CD4-positive, alpha-beta T cell (primary cell): Measurements from ENCODE around the gene ELL2. TPM values are rescaled to one million over a fixed set of nuclear protein-coding genes. Genes with fewer than 3 reads are reported as not detected.
"Not testable (repeated sequence)": the region's sequence is repeated elsewhere in the genome, so short reads cannot be mapped to it uniquely, and the experiment has no call there.

Experiments used
- ATAC-seq: fragments of 200-7000 bp; cut with Tn5 transposase; one replicate; pipeline ENCODE4 v1.10.0; 2022; ENCODE audit warnings: mild to moderate bottlenecking; ENCODE audit not compliant: poor library complexity
- CTCF ChIA-PET: fragments of 350-600 bp; sonication (Branson Sonifier 250); formaldehyde crosslinking; loops from one replicate; lab custom pipeline; 2021; ENCODE audit warnings: antibody characterized with exemption, inconsistent platforms; lab: Charles Lee
- POLR2A ChIA-PET: fragments of 350-600 bp; sonication (Branson Sonifier 250); formaldehyde crosslinking; loops from one replicate; lab custom pipeline; 2021; ENCODE audit warnings: antibody characterized with exemption, inconsistent platforms; lab: Charles Lee
- DNase-seq, 14 experiments: peaks; one replicate each; pipeline ENCODE4 v3.0.0-alpha.2; 2013 to 2020; ENCODE audit warnings: mixed read lengths in 2 of 14
- H3K27ac ChIP-seq, 2 donors: one replicate each; pipeline versions ENCODE4 v1.5.1 to v1.7.0; 2013; ENCODE audit warnings: low read length in 2 of 2, low read depth in 1 of 2, mild to moderate bottlenecking in 1 of 2
- H3K27me3 ChIP-seq, 2 experiments: 1 replicate in 1 of 2; 2 replicates in 1 of 2; pipeline versions ENCODE4 v1.6.1 to v1.7.0; 2013; ENCODE audit warnings: low read length in 2 of 2, control low read depth in 1 of 2, mild to moderate bottlenecking in 1 of 2, moderate library complexity in 1 of 2; ENCODE audit not compliant: insufficient read depth in 2 of 2, control insufficient read depth in 1 of 2
- H3K36me3 ChIP-seq: one replicate; pipeline ENCODE4 v1.6.1; 2013; ENCODE audit warnings: low read length, control low read depth; ENCODE audit not compliant: insufficient read depth
- H3K4me1 ChIP-seq: one replicate; pipeline ENCODE4 v1.6.1; 2013; ENCODE audit warnings: low read length, control low read depth; ENCODE audit not compliant: insufficient read depth
- H3K4me3 ChIP-seq: one replicate; pipeline ENCODE4 v1.5.1; 2013; ENCODE audit warnings: mild to moderate bottlenecking, low read length, moderate library complexity
- H3K9me3 ChIP-seq, 2 experiments: 1 replicate in 1 of 2; 2 replicates in 1 of 2; pipeline versions ENCODE4 v1.6.1 to v1.7.0; 2013; ENCODE audit warnings: low read length in 2 of 2, mild to moderate bottlenecking in 2 of 2, control low read depth in 1 of 2, moderate library complexity in 1 of 2; ENCODE audit not compliant: control insufficient read depth in 1 of 2, insufficient read depth in 1 of 2
- H3K27ac Mint-ChIP-seq: one replicate; pipeline ENCODE4 v1.8.0; 2020; ENCODE audit warnings: mixed read lengths
- H3K27me3 Mint-ChIP-seq: one replicate; pipeline ENCODE4 v1.8.0; 2021; ENCODE audit warnings: mixed read lengths
- H3K36me3 Mint-ChIP-seq: one replicate; pipeline ENCODE4 v1.8.0; 2021; ENCODE audit warnings: low read depth, mixed read lengths
- H3K4me1 Mint-ChIP-seq: one replicate; pipeline ENCODE4 v1.8.0; 2021; ENCODE audit warnings: low read depth, mixed read lengths
- H3K4me3 Mint-ChIP-seq: one replicate; pipeline ENCODE4 v1.8.0; 2020; ENCODE audit warnings: mild to moderate bottlenecking, mixed read lengths
- H3K9me3 Mint-ChIP-seq: one replicate; pipeline ENCODE4 v1.8.0; 2020; ENCODE audit warnings: mixed read lengths
- intact Hi-C, 2 experiments: fragments of 100-400 bp; cut with DNase I in 1 of 2; cut with micrococcal nuclease in 1 of 2; formaldehyde crosslinking; loops; one replicate each; pipeline versions ENCODE4 v1.15.1 to v1.9.0; 2023 to 2025; cut with DNase I, micrococcal nuclease
- total RNA-seq, 174 experiments: library from RNA in 2 of 174; stranded (reverse) in 2 of 174; gene quantifications; one replicate each; pipeline ENCODE4 v1.2.3 and lab custom pipeline; 2021 to 2026
- TF ChIP-seq, protein P1 (sequence below): fragments of 200-600 bp; IDR thresholded peaks from one replicate; pipeline ENCODE4 v1.8.0; 2022; ENCODE audit warnings: antibody characterized with exemption, mild to moderate bottlenecking

ELL2 gene
- total RNA-seq, 2 experiments from 2014 or later, result 93.5 to 98.1 TPM

- Mint-ChIP-seq H3K9me3 (no peaks in the 10 kb centered on the region), H3K27me3 (no peaks in the 10 kb centered on the region), H3K4me3 (no peak overlapping the region), H3K4me1 (peaks cover 11% of the 10 kb centered on the region), H3K27ac (no peak overlapping the region), H3K36me3 (no peaks in the 10 kb centered on the region)
- TF ChIP-seq, protein P1, sequence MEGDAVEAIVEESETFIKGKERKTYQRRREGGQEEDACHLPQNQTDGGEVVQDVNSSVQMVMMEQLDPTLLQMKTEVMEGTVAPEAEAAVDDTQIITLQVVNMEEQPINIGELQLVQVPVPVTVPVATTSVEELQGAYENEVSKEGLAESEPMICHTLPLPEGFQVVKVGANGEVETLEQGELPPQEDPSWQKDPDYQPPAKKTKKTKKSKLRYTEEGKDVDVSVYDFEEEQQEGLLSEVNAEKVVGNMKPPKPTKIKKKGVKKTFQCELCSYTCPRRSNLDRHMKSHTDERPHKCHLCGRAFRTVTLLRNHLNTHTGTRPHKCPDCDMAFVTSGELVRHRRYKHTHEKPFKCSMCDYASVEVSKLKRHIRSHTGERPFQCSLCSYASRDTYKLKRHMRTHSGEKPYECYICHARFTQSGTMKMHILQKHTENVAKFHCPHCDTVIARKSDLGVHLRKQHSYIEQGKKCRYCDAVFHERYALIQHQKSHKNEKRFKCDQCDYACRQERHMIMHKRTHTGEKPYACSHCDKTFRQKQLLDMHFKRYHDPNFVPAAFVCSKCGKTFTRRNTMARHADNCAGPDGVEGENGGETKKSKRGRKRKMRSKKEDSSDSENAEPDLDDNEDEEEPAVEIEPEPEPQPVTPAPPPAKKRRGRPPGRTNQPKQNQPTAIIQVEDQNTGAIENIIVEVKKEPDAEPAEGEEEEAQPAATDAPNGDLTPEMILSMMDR, result no peak
- Histone ChIP-seq H3K4me3 (no peak overlapping the region), H3K36me3 (no peaks in the 10 kb centered on the region), H3K4me1 (no peaks in the 10 kb centered on the region), H3K27ac (no peak overlapping the region), H3K9me3 (no peaks in the 10 kb centered on the region), H3K27me3 (no peaks in the 10 kb centered on the region)
- POLR2A ChIA-PET, result no interaction called here
- CTCF ChIA-PET, result no interaction called here
- ATAC-seq (no peak), DNase-seq (no peak)
- intact Hi-C loops, result no loop called here
Observed at GRCh38 chr5:95930141-95930930, 31.3 kb downstream of the ELL2 start.

DNA sequence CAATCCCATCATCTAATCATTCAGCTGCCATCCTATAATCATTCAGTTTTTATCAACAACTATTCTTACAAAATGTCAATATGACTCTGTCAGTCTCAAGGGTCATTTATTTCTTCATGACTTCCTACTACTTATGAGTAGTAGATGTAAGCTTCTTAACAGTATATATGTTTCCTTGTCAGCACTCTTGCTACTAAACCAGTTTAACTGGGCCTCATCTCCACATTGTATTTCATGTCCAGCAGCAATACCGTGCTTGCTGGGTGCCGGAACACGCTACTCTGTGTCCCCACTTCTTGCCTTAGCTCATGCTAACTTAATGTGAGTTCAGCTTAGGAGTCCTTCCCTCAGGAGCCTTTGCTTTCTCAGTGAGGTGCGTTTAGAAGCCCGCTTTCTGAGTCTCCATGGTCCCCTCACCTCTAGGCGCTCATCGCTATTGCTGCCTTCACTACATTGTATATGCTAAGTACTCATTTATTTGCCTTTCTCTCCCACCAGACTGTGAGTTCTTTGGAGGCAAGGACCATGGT lies 32.9 kb downstream of the ELL2 start:
- Histone ChIP-seq H3K27me3 (no peaks in the 10 kb centered on the region), H3K27ac (no peak overlapping the region), H3K4me1 (no peaks in the 10 kb centered on the region), H3K9me3 (no peaks in the 10 kb centered on the region), H3K36me3 (no peaks in the 10 kb centered on the region), H3K4me3 (no peak overlapping the region)
- DNase-seq, result no peak
- H3K4me3 Mint-ChIP-seq, result no peak overlapping the region
- no peaks in the 10 kb centered on the region for H3K4me1 Mint-ChIP-seq
- no peak overlapping the region for H3K27ac Mint-ChIP-seq
- TF ChIP-seq, protein P1, result no peak
- no peaks in the 10 kb centered on the region for H3K27me3 Mint-ChIP-seq
- no peaks in the 10 kb centered on the region for H3K9me3 Mint-ChIP-seq
- POLR2A ChIA-PET, result interaction anchor here (0.6 kb wide), 1 partner anchor 679 kb away, joined by 3 read pairs; no protein-coding TSS in a partner anchor
- intact Hi-C loops, result no loop called here
- CTCF ChIA-PET, result no interaction called here
- no peaks in the 10 kb centered on the region for H3K36me3 Mint-ChIP-seq
- ATAC-seq, result no peak

- POLR2A ChIA-PET, result interaction anchor here (0.6 kb wide), 1 partner anchor 680 kb away, joined by 3 read pairs; no protein-coding TSS in a partner anchor
Observed at GRCh38 chr5:95927927-95928723, 33.5 kb downstream of the ELL2 start.

DNA sequence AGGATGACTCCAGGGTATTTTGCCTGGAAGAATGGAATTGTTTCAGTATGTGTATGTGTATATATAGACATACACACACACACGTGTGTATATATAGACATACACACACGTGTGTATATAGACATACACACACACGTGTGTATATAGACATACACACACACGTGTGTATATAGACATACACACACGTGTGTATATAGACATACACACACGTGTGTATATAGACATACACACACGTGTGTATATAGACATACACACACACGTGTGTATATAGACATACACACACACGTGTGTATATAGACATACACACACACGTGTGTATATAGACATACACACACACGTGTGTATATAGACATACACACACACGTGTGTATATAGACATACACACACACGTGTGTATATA lies 34.4 kb downstream of the ELL2 start:
- CTCF ChIA-PET, H3K27me3 Mint-ChIP-seq, H3K36me3 Mint-ChIP-seq, POLR2A ChIA-PET, H3K4me3 ChIP-seq, H3K4me1 ChIP-seq, H3K4me1 Mint-ChIP-seq, H3K27ac ChIP-seq, H3K27ac Mint-ChIP-seq, DNase-seq, H3K4me3 Mint-ChIP-seq, H3K9me3 Mint-ChIP-seq, H3K9me3 ChIP-seq, ATAC-seq, H3K27me3 ChIP-seq, intact Hi-C loops, H3K36me3 ChIP-seq: not testable (repeated sequence)

More at GRCh38 chr5:95927927-95928723, 33.5 kb downstream of the ELL2 start:
- H3K4me1 Mint-ChIP-seq, result no peaks in the 10 kb centered on the region
- H3K27ac Mint-ChIP-seq, result no peak overlapping the region
- Histone ChIP-seq H3K9me3 (no peaks in the 10 kb centered on the region), H3K4me1 (no peaks in the 10 kb centered on the region), H3K27me3 (no peaks in the 10 kb centered on the region), H3K4me3 (no peak overlapping the region), H3K27ac (no peak overlapping the region), H3K36me3 (no peaks in the 10 kb centered on the region)
- DNase-seq (peak in 1 of 14 experiments; percentile 12), ATAC-seq (no peak)
- no peaks in the 10 kb centered on the region for H3K9me3 Mint-ChIP-seq
- CTCF ChIA-PET, result no interaction called here
- intact Hi-C loops, result no loop called here
- H3K36me3 Mint-ChIP-seq, result no peaks in the 10 kb centered on the region
- TF ChIP-seq, protein P1, result no peak
- H3K27me3 Mint-ChIP-seq, result no peaks in the 10 kb centered on the region
- H3K4me3 Mint-ChIP-seq, result no peak overlapping the region
